Putamen (tissue), 1 donor: ENCODE data around the gene NACC1.
A peak's percentile ranks its signal among the peaks of the same experiment; 100 is the strongest.

Source experiments
- DNase-seq: peaks from one replicate; pipeline ENCODE4 v3.0.0-alpha.2; 2016; ENCODE audit warnings: low spot score

The NACC1 gene

GRCh38 chr19:13100031-13100588 lies 18.0 kb upstream of the NACC1 start:
- no peak for DNase-seq

- no peak for DNase-seq
Observed at GRCh38 chr19:13100841-13101589, 17.0 kb upstream of the NACC1 start.

- no peak for DNase-seq
Observed at GRCh38 chr19:13101590-13102415, 16.3 kb upstream of the NACC1 start.

- no peak for DNase-seq
Observed at GRCh38 chr19:13102416-13102665, 15.7 kb upstream of the NACC1 start.

- no peak for DNase-seq
Observed at GRCh38 chr19:13102666-13103580, 15.1 kb upstream of the NACC1 start, which contains the start of gene LYL1. Gene LYL1, minus strand, starts transcription at chr19:13102858. Its CDS starts 1,687 bp downstream, at chr19:13101171.

- no peak for DNase-seq
Observed at GRCh38 chr19:13103581-13104359, 14.3 kb upstream of the NACC1 start.

- peak; percentile 53 for DNase-seq
Observed at GRCh38 chr19:13104360-13104847, 13.7 kb upstream of the NACC1 start.

GRCh38 chr19:13104848-13105711 lies 13.0 kb upstream of the NACC1 start:
- no peak for DNase-seq

GRCh38 chr19:13109361-13110098 lies 8.5 kb upstream of the NACC1 start:
- DNase-seq: no peak

GRCh38 chr19:13110099-13110610 lies 7.9 kb upstream of the NACC1 start:
- DNase-seq: no peak

- no peak for DNase-seq
Observed at GRCh38 chr19:13112555-13112954, 5.5 kb upstream of the NACC1 start.

- DNase-seq: no peak
Observed at GRCh38 chr19:13115936-13116281, 2.2 kb upstream of the NACC1 start.

GRCh38 chr19:13116282-13117175 lies 1.5 kb upstream of the NACC1 start, which contains the start of gene TRMT1:
Gene TRMT1, minus strand, starts transcription at chr19:13116740. Its CDS starts 341 bp downstream, at chr19:13116399.
- DNase-seq: peak; percentile 91

- no peak for DNase-seq
Observed at GRCh38 chr19:13117176-13117771, 790 bp upstream of the NACC1 start.

GRCh38 chr19:13118424-13119193 lies 545 bp downstream of the NACC1 start:
- no peak for DNase-seq

GRCh38 chr19:13119627-13120026 lies 1.6 kb downstream of the NACC1 start:
- DNase-seq: no peak

GRCh38 chr19:13120031-13120430 lies 2.0 kb downstream of the NACC1 start:
- no peak for DNase-seq
